GM19099 (cell line): Measurements from ENCODE around the gene NXNL1.

Experiments used
- POLR2A ChIP-seq: IDR thresholded peaks from 3 replicates; pipeline ENCODE4 v1.6.1; 2011; ENCODE audit warnings: low read depth; ENCODE audit not compliant: insufficient read length; ENCODE audit errors: extremely low read depth

NXNL1 gene

GRCh38 chr19:17469481-17470067 lies 8.8 kb upstream of the NXNL1 start:
- TF ChIP-seq POLR2A, result no peak

DNA sequence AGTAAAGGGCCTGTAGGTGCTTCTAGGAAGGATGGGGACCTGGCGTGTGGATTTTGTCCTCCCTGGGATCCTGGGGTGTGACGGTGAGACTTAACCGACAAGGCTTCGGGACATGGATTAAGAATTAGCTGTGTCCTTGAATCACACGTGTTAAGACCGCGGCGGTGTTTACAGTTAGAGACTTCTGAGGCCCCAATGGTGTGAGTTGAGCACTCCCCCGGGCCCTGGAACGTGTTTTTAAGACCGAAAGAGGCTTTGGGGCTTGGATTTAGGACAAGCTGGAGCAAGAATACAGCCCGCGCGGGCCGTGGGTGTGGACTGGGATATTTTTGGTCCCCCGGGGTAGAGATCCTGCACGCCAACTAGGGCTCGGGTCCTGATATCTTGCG lies 8.4 kb upstream of the NXNL1 start:
- no peak for TF ChIP-seq POLR2A

DNA sequence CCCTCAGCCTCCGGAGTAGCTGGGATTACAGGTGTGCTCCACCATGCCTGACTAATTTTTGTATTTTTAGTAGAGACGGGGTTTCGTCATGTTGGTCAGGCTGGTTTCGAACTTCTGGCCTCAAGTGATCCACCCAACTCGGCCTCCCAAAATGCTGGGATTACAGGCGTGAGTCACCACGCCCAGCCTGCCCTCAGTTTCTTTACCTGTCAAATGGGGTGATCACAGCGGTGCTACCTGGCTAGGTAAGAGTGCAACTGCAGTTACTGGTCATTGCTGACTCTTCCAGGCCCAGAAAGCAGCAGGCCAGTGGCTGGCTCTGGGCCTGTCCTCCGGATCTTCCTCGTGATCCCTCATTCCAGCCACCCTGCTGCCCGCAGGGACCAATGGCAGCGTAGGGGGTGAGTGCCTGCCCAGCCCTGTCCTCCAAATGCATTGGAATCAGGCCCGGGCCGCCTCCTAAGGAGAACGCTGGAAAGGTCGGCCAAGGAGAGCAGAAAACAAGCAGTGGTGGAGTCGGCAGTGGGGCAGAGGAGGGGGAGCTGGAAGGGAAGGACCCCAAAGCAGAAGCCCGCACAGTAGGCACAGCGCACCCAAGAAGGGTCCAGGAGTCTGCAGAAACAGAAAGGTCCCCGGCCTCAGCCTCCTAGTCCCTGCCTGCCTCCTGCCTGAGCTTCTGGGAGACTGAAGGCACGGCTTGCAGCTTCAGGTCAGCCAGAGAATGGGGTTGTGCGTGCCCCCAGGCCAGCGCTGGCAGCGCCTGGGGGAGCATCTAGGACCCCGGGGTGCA lies 7.8 kb upstream of the NXNL1 start:
- no peak for TF ChIP-seq POLR2A

DNA sequence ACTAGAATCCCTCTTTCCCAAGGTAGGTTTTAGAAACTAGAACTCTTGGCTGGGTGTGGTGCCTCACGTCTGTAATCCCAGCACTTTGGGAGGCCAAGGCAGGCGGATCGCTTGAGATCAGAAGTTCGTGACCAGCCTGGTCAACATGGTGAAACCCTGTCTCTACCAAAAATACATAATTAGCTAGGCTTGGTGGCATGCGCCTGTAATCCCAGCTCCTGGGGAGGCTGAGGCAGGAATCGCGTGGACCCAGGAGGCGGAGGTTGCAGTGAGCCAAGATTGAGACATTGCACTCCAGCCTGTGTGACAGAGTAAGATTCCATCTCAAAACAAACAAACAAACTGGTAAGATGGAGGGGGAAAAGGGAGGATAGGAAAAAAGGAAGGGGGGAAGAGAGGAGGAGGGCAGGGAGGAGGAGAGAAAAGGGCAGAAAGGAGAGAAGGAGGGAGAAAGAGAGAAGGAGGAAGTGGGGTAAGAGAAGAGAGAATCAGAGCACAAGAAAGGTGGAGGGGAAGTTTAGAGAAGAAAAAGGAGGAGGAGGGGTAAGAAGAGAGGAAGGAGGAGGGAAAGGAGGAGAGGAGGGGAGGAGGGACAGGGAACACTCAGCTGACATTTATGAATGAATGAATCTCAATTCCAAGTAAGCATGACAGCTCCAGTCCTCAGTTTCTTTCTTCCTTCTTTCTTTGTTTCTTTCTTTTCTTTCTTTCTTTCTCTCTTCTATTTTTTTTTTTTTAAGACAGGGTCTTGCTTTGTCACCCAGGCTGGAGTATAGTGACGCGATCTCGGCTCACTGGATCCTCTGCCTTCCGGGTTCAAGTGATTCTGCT lies 7.0 kb upstream of the NXNL1 start:
- no peak for TF ChIP-seq POLR2A

DNA sequence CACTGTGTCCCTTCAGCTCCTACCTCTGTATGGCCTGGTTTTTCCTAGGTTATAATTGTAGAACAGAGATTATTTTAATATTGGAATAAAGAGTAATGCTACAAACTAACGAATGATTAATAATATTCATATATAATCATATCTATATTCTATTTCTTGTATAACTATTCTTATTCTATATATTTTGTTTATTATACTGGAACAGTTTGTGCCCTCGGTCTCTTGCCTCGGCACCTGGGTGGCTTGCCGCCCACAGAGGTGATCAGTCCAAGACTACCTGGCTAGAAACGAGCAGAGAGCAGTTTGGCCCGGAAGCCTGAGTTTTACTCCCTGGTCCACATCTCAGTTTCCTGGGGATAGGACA lies 5.7 kb upstream of the NXNL1 start:
- TF ChIP-seq POLR2A, result no peak

DNA sequence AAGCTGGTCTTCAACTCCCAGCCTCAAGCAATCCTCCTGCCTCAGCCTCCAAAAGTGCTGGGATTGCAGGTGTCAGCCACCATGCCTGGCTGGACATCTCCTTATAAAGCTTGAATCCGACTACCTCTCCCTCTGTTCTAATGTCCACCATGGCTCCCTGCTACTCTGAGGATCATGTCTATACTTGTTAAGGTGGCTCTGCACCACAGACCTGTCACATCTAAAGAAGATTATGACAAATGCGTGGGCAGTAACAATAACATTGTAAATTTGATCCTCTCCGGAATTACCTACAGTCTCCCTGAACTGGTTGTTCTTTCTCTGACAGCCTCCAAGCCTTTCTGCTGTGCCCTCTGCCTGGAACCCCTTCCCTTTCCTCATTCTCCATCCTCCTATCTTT lies 1.8 kb downstream of the NXNL1 start:
- TF ChIP-seq POLR2A, result no peak

DNA sequence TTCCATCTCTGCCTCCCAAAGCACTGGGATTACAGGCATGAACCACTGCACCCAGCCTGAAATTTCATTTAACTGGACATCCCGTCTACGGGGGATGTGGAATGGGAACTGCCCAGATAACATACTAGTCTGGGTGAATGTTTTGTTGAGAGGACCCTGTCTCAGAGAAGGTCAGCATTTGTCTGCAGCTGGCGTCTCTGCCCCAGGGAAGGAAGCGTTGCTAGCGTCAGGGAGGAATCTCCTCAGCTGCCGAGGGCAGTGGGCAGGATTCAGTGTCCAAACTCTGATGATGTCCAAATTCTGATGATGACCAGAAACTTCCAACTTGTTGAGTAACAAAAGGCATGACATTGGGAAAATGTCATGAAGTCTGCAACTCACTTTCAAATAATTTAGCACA lies 3.1 kb downstream of the NXNL1 start:
- TF ChIP-seq POLR2A, result no peak

GRCh38 chr19:17456127-17456526 lies 4.6 kb downstream of the NXNL1 start:
- no peak for TF ChIP-seq POLR2A

DNA sequence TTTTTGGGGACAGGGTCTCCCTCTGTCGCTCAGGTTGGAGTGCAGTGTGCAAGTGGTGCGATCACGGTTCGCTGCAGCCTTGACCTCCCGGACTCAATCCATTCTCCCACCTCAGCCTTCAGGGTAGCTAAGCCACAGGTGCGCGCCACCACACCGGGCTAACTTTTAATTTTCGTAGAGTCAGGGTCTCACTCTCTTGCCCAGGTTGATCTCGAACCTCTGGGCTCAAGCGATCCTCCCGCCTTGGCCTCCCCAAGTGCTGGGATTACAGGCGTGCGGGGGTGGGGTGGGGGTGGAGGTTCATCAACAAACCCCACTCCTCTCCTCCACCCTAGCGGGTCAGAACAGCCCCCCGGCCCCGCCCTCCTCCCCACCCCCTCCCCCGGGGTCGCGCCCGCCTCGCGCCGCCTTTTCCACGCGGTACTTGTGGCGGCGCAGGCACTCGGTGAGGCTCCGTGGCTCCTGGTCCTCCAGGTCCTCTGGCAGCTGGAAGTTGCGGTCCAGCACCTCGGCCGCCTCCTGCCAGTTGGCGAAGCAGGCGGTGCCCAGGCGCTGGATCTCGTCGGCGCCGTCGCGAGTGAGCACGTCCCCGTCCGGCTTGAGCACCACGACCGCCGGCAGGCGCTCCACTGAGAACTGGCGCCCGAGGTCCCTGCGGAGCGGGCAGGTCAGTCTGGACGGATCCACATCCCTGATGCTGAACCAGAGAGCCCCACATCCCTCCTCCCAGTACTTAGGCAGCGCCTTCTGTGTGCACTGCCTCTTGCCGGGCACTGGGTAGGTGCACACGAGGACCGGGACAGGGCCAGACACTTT lies 5.2 kb downstream of the NXNL1 start:
- TF ChIP-seq POLR2A, result no peak

- no peak for TF ChIP-seq POLR2A
These were observed 6.1 kb downstream of the NXNL1 start for GRCh38 chr19:17454576-17455071.

- TF ChIP-seq POLR2A, result no peak
These were observed 8.9 kb downstream of the NXNL1 start for GRCh38 chr19:17451820-17452219.

DNA sequence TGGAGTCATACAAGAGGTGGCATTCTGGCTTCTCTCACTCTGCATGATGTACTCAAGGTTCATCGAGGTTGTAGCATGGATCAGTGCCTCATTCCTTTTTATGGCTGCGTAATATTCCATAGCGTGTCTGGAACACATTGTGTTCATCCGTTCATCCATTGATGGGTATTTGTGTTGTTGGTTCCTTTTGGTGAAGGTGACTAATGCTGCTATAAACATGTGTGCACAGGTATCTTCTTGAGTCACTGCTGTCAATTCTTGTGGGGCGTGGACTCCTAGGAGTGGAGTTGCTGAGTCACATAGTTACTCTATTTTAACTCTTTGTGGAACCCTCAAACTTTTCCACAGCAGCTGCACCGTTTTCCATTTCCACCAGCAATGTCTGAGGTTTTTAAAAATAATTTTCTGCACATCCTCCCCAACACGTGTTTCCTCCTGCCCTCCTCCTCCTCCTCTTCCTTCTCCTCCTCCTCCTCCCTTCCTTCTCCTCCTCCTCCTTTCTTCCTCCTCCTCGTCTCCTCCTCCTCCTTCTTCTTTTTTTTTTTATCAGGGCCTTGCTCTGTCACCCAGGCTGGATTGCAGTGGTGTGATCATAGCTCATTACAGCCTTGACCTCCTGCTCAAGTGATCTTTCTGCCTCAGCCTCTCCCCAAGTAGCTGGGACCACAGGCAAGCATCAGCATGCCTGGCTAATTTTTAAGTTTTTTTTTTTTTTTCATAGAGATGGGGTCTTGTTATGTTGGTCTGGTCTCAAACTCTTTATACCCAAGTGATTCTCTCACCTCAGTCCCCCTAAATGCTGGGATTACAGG lies 10.3 kb downstream of the NXNL1 start:
- TF ChIP-seq POLR2A, result no peak

DNA sequence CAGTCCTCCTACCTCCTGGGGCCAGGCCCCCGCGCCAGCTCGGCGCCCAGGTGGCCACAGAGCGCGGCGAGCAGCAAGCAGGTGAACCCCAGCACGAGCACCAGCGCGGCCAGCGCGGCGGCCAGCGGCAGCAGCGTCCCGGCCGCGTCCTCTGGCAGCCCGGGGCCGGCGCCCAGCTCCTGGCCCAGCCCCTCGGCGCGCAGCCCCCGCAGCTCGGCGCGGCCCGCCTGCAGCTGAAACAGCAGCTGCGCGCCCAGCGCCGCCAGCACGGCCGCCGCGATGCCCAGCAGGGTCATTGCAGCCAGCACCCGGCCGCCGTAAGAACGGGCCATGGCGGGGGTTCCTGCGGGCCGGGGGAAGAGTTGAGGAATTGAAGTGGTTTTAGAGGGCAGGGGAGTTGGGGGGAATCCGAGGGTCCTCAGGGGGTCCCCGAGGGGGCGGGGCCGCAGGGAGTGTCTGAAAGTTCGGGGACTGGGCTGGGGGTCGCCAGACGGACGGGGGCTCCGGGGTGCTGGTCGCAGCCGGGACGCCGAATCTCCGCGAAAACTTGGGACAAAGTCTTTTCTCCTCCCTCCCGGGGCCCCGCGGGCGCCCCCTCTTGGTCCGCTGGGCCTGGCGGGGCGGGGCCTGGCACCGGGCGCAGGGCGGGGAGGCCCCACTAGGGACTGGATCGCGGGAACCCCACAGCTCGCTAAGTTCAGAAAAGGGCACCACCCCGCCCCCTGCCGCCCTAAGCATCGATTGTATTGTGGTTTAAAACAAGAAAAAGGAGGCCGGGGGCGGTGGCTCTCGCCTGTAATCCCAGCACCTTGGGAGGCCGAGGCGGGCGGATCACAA lies 12.4 kb downstream of the NXNL1 start, which contains the start of gene TMEM221:
TMEM221 (minus strand) TSS at position 538 of the 837 bp plus-strand sequence; CDS start at position 332, 206 bp downstream.
- no peak for TF ChIP-seq POLR2A
